H1 (cell line): Measurements from ENCODE around the gene CDK10. TPM values are rescaled to one million over a fixed set of nuclear protein-coding genes. Genes with fewer than 3 reads are reported as not detected.

ENCODE experiments used
- CTCF ChIA-PET: fragments of 300-600 bp; sonication (Branson Sonifier 250); formaldehyde crosslinking; loops from one replicate; lab custom pipeline; 2021; ENCODE audit not compliant: partially characterized antibody; lab: Charles Lee
- POLR2A ChIA-PET: fragments of 300-600 bp; sonication (Branson Sonifier 250); formaldehyde crosslinking; loops from one replicate; lab custom pipeline; 2021; ENCODE audit warnings: inconsistent platforms; ENCODE audit not compliant: partially characterized antibody; lab: Charles Lee
- DNase-seq, 2 experiments: peaks; one replicate each; pipeline versions ENCODE4 v3.0.0 to v3.0.0-alpha.2; 2010 to 2022; ENCODE audit warnings: low spot score in 2 of 2, low read depth in 1 of 2, mixed read lengths in 1 of 2
- FAIRE-seq: peaks from 2 replicates; lab custom pipeline; 2011; peaks lifted over from hg19 to GRCh38; lab: Jason Lieb, UNC
- H2AFZ ChIP-seq: 2 replicates; pipeline ENCODE4 v1.8.1; 2012; ENCODE audit warnings: low read length, inconsistent platforms
- H2AK5ac ChIP-seq: 2 replicates; pipeline ENCODE4 v1.6.1; 2013; ENCODE audit warnings: low read depth, low read length
- H2BK120ac ChIP-seq: replicated peaks from 2 replicates; pipeline ENCODE3; 2013; ENCODE audit warnings: low read depth, low read length, inconsistent platforms
- H2BK12ac ChIP-seq: 2 replicates; pipeline ENCODE4 v1.6.1; 2013; ENCODE audit warnings: low read depth, low read length
- H2BK15ac ChIP-seq: 2 replicates; pipeline ENCODE4 v1.6.1; 2013; ENCODE audit warnings: low read length
- H2BK20ac ChIP-seq: 2 replicates; pipeline ENCODE4 v1.6.1; 2013; ENCODE audit warnings: low read length
- H2BK5ac ChIP-seq: 2 replicates; pipeline ENCODE4 v1.6.1; 2013; ENCODE audit warnings: low read depth, low read length
- H3K14ac ChIP-seq: 2 replicates; pipeline ENCODE4 v1.6.1; 2013; ENCODE audit warnings: inconsistent platforms; ENCODE audit not compliant: insufficient read length
- H3K18ac ChIP-seq: 2 replicates; pipeline ENCODE4 v1.6.1; 2013; ENCODE audit warnings: low read length; ENCODE audit errors: extremely low read depth
- H3K23ac ChIP-seq: 2 replicates; pipeline ENCODE4 v1.6.1; 2013; ENCODE audit warnings: inconsistent platforms; ENCODE audit not compliant: insufficient read length
- H3K23me2 ChIP-seq: 2 replicates; pipeline ENCODE4 v1.6.1; 2013; ENCODE audit warnings: low read depth, low read length
- H3K27ac ChIP-seq: 2 replicates; pipeline ENCODE4 v1.6.1; 2011; ENCODE audit warnings: low read depth, low read length, inconsistent platforms
- H3K27me3 ChIP-seq, 4 experiments: replicated peaks in 1 of 4; 1 replicate in 1 of 4; 2 replicates in 3 of 4; pipeline versions ENCODE4 v1.6.1 to v1.8.1; 2011 to 2013; ENCODE audit warnings: low read length in 3 of 4, mild to moderate bottlenecking in 3 of 4, inconsistent platforms in 2 of 4, mixed read lengths in 2 of 4, moderate library complexity in 1 of 4; ENCODE audit not compliant: control insufficient read depth in 3 of 4, insufficient read depth in 3 of 4; ENCODE audit errors: extremely low read depth in 1 of 4
- H3K36me3 ChIP-seq, 4 experiments: 2 replicates each; pipeline versions ENCODE4 v1.6.1 to v1.8.1; 2011 to 2013; ENCODE audit warnings: mild to moderate bottlenecking in 4 of 4, low read length in 3 of 4, moderate library complexity in 2 of 4, control low read depth in 1 of 4, inconsistent platforms in 1 of 4; ENCODE audit not compliant: insufficient read depth in 4 of 4, control insufficient read depth in 2 of 4
- H3K4ac ChIP-seq: replicated peaks from 2 replicates; pipeline ENCODE3; 2013; ENCODE audit warnings: low read length, low read depth, mixed read lengths, inconsistent platforms; ENCODE audit not compliant: insufficient read length
- H3K4me1 ChIP-seq, 4 experiments: replicated peaks in 1 of 4; 1 replicate in 1 of 4; 2 replicates in 3 of 4; pipeline versions ENCODE4 v1.6.1 to v1.8.1; 2011 to 2013; ENCODE audit warnings: low read length in 3 of 4, inconsistent platforms in 2 of 4, mixed read lengths in 1 of 4; ENCODE audit not compliant: insufficient read depth in 4 of 4, control insufficient read depth in 3 of 4
- H3K4me2 ChIP-seq, 2 experiments: 2 replicates each; pipeline versions ENCODE4 v1.6.1 to v1.8.1; 2011 to 2013; ENCODE audit warnings: low read depth in 2 of 2, low read length in 2 of 2, control low read depth in 1 of 2, inconsistent platforms in 1 of 2, mild to moderate bottlenecking in 1 of 2; ENCODE audit not compliant: insufficient read depth in 1 of 2
- H3K4me3 ChIP-seq, 4 experiments: fragments of 200-600, 300-600 bp in 1 of 4; sonication (generic), shearing (Covaris generic), sonication (Bioruptor Twin) in 1 of 4; 2 replicates each; pipeline versions ENCODE4 v1.5.1 to v1.8.1; 2011 to 2016; ENCODE audit warnings: low read length in 4 of 4, low read depth in 3 of 4, control low read depth in 2 of 4, inconsistent platforms in 2 of 4, mild to moderate bottlenecking in 2 of 4, mixed read lengths in 1 of 4, moderate library complexity in 1 of 4; ENCODE audit not compliant: insufficient read depth in 2 of 4; ENCODE audit errors: extremely low read depth in 1 of 4
- H3K56ac ChIP-seq: replicated peaks from 2 replicates; pipeline ENCODE3; 2013; ENCODE audit warnings: low read depth, mild to moderate bottlenecking, mixed read lengths, low read length, inconsistent platforms; ENCODE audit not compliant: insufficient read length
- H3K79me1 ChIP-seq: 2 replicates; pipeline ENCODE4 v1.6.1; 2013; ENCODE audit warnings: low read depth, low read length, control low read depth
- H3K79me2 ChIP-seq, 2 experiments: 2 replicates each; pipeline versions ENCODE4 v1.6.1 to v1.8.1; 2012 to 2013; ENCODE audit warnings: low read length in 2 of 2, mild to moderate bottlenecking in 2 of 2, inconsistent platforms in 1 of 2; ENCODE audit not compliant: insufficient read depth in 2 of 2, control insufficient read depth in 1 of 2
- H3K9ac ChIP-seq, 4 experiments: replicated peaks in 1 of 4; 1 replicate in 1 of 4; 2 replicates in 3 of 4; pipeline versions ENCODE4 v1.6.1 to v1.8.1; 2011 to 2013; ENCODE audit warnings: low read depth in 3 of 4, low read length in 3 of 4, control low read depth in 2 of 4, mild to moderate bottlenecking in 2 of 4, moderate library complexity in 2 of 4, inconsistent platforms in 1 of 4; ENCODE audit errors: extremely low read depth in 1 of 4
- H3K9me3 ChIP-seq, 2 experiments: 2 replicates each; pipeline versions ENCODE4 v1.6.1 to v1.8.1; 2012 to 2013; ENCODE audit warnings: mild to moderate bottlenecking in 2 of 2, moderate library complexity in 2 of 2, control low read depth in 1 of 2, inconsistent platforms in 1 of 2, low read depth in 1 of 2, low read length in 1 of 2, mixed read lengths in 1 of 2; ENCODE audit not compliant: insufficient read depth in 2 of 2
- H4K20me1 ChIP-seq, 2 experiments: replicated peaks in 1 of 2; 2 replicates each; pipeline versions ENCODE3 to v1.8.1; 2011 to 2013; ENCODE audit warnings: inconsistent platforms in 2 of 2, low read length in 2 of 2, mild to moderate bottlenecking in 1 of 2; ENCODE audit not compliant: insufficient read depth in 2 of 2, control insufficient read depth in 1 of 2
- H4K5ac ChIP-seq: 2 replicates; pipeline ENCODE4 v1.6.1; 2013; ENCODE audit warnings: low read length, low read depth, mixed read lengths, inconsistent platforms; ENCODE audit not compliant: insufficient read length
- H4K8ac ChIP-seq: 2 replicates; pipeline ENCODE4 v1.8.0; 2013; ENCODE audit warnings: mild to moderate bottlenecking, moderate library complexity, low read length, inconsistent platforms; ENCODE audit not compliant: insufficient read depth; ENCODE audit errors: extremely low read depth
- H4K91ac ChIP-seq: replicated peaks from 2 replicates; pipeline ENCODE3; 2013; ENCODE audit warnings: low read length, mixed read lengths, inconsistent platforms; ENCODE audit not compliant: insufficient read length
- SP1 ChIP-seq: IDR thresholded peaks from 2 replicates; pipeline ENCODE4 v1.6.1; 2011; ENCODE audit warnings: low read depth, low read length
- TAF1 ChIP-seq: IDR thresholded peaks from 2 replicates; pipeline ENCODE4 v1.6.1; 2011; ENCODE audit warnings: mild to moderate bottlenecking, low read depth, low read length
- WGBS, 2 experiments: shearing (Covaris generic) in 1 of 2; methylation state at CpG; one replicate each; pipeline versions ENCODE4 v1.1.6 to v1.1.7; 2013 to 2015; ENCODE audit warnings: low lambda C conversion rate in 2 of 2, mixed read lengths in 2 of 2, inconsistent platforms in 1 of 2, low coverage in 1 of 2, missing lambda C conversion rate in 1 of 2; ENCODE audit not compliant: insufficient replicate concordance in 2 of 2, insufficient coverage in 1 of 2, insufficient read length in 1 of 2; ENCODE audit errors: extremely low coverage in 1 of 2, missing lambda C conversion rate in 1 of 2; 5-methylcytosine and 5-hydroxymethylcytosine counted together
- polyA plus RNA-seq, 7 experiments: library from polyadenylated mRNA; depleted of rRNA in 3 of 7; stranded (reverse) in 5 of 7; unstranded in 2 of 7; fragments of >200 nt in 5 of 7; fragments of 200-250 nt in 2 of 7; gene quantifications; 1 replicate in 5 of 7; 2 replicates in 1 of 7; 4 replicates in 1 of 7; pipeline versions ENCODE4 v1.2.1 to v1.2.3, GENCODE V29; 2011 to 2013; ENCODE audit warnings: missing spikeins in 2 of 7, mixed read lengths in 2 of 7
- total RNA-seq: library from RNA; stranded (reverse); fragmentation: NEBNext Ultra II Directional; extraction: Animal tissue kit (Norgen Biotek cat#: 25700); gene quantifications from 2 replicates; pipeline ENCODE4 v1.2.1, GENCODE V29; 2021

Gene CDK10
- total and polyA plus RNA-seq, 2 of the 8 experiments (the other 6 are each of a cell fraction or from before 2014, with no cell fraction given): 49.5 to 83.9 TPM

GRCh38 chr16:89733322-89733721, 46.8 kb downstream of the CDK10 start:
- H3K23me2 ChIP-seq: no peaks in the 10 kb centered on the region
- H2AFZ ChIP-seq: no peak overlapping the region
- 89% methylated on average over 17 of the region's 17 CpGs; no CpG with 5 or more reads in 1 of the 2 experiments for WGBS, 2 experiments
- H2BK15ac ChIP-seq: no peak overlapping the region
- H3K27ac ChIP-seq: no peak overlapping the region
- no peaks in the 10 kb centered on the region for H3K27me3 ChIP-seq
- H3K4me3 ChIP-seq: no peak overlapping the region
- no peak for TF ChIP-seq TAF1
- TF ChIP-seq SP1: no peak
- H2AK5ac ChIP-seq: no peak overlapping the region
- no peak overlapping the region for H4K8ac ChIP-seq
- H3K4me1 ChIP-seq: peaks cover 0 to 6% (median 1%) of the 10 kb centered on the region in 4 experiments; a peak in 4 of 7 replicates
- no peak overlapping the region for H3K14ac ChIP-seq
- no peak overlapping the region for H2BK5ac ChIP-seq
- ChIA-PET POLR2A (interaction anchor here (0.6 to 16.1 kb wide), 7 partner anchors 9 to 84 kb away, joined by 3 to 193 read pairs (median 4); partner anchors contain the start of gene VPS9D1), CTCF (interaction anchor here (1.1 kb wide), 2 partner anchors 9 to 28 kb away, joined by 3 to 5 read pairs; no protein-coding TSS in a partner anchor)
- no peak overlapping the region for H3K23ac ChIP-seq
- H3K4me2 ChIP-seq: no peak overlapping the region
- no peaks in the 10 kb centered on the region for H3K79me1 ChIP-seq
- no peak overlapping the region for H2BK120ac ChIP-seq
- H3K9me3 ChIP-seq: no peaks in the 10 kb centered on the region
- FAIRE-seq (no peak), DNase-seq (no peak)
- H3K9ac ChIP-seq: no peak overlapping the region
- H4K5ac ChIP-seq: no peak overlapping the region
- H4K20me1 ChIP-seq: peaks cover 0 to 7% of the 10 kb centered on the region in 2 experiments
- H3K4ac ChIP-seq: no peak overlapping the region
- H3K56ac ChIP-seq: no peak overlapping the region
- H4K91ac ChIP-seq: no peak overlapping the region
- peaks cover 9 to 25% (median 18%) of the 10 kb centered on the region in 4 experiments for H3K36me3 ChIP-seq
- no peak overlapping the region for H3K18ac ChIP-seq
- no peaks in the 10 kb centered on the region for H3K79me2 ChIP-seq
- H2BK12ac ChIP-seq: no peak overlapping the region
- no peak overlapping the region for H2BK20ac ChIP-seq
